Measurements from ENCODE around the gene NR2C2.

DNA sequence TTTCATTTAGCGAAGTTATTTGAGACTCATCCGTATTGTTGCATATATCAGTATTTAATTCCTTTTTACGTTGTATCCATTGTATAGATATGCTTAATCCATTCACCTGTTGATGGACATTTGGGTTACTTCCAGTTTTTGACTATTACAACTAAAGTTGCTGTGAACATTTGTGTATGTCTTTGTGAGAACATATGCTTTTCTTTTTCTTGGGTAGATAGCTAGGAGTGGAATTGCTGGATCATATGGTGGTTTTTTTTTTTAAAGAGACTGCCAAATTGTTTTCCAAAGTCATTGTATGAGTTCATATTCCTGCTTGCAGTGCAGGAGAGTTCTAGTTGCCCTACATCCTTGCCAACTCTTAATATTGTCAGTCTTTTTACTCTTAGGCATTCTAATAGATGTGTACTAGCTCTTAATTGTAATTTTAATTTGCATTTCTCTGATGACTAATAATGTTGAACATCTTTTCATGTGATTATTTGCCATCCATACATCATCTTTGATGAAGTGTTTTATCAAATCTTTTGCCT is 37.3 kb downstream of the NR2C2 start:
- TF ChIP-seq, protein P1, sequence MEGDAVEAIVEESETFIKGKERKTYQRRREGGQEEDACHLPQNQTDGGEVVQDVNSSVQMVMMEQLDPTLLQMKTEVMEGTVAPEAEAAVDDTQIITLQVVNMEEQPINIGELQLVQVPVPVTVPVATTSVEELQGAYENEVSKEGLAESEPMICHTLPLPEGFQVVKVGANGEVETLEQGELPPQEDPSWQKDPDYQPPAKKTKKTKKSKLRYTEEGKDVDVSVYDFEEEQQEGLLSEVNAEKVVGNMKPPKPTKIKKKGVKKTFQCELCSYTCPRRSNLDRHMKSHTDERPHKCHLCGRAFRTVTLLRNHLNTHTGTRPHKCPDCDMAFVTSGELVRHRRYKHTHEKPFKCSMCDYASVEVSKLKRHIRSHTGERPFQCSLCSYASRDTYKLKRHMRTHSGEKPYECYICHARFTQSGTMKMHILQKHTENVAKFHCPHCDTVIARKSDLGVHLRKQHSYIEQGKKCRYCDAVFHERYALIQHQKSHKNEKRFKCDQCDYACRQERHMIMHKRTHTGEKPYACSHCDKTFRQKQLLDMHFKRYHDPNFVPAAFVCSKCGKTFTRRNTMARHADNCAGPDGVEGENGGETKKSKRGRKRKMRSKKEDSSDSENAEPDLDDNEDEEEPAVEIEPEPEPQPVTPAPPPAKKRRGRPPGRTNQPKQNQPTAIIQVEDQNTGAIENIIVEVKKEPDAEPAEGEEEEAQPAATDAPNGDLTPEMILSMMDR (IDR thresholded peaks at IDR 0.05; ENCODE audit: low read depth, low read length): no peak
- no peak for TF ChIP-seq MYC (IDR thresholded peaks at IDR 0.05; ENCODE audit: low read depth, low read length)

All from NB4 (cell line).